B cell (primary cell): ENCODE measurements around the gene TEC. TPM values are rescaled to one million over a fixed set of nuclear protein-coding genes. Genes with fewer than 3 reads are reported as not detected.

Source experiments
- ATAC-seq: fragments of 200-7000 bp; cut with Tn5 transposase; one replicate; pipeline ENCODE4 v1.10.0; 2021; ENCODE audit warnings: low read depth, mild to moderate bottlenecking, moderate number of reproducible peaks, moderate library complexity
- CTCF ChIA-PET: fragments of 350-600 bp; sonication (Branson Sonifier 250); formaldehyde crosslinking; loops from one replicate; lab custom pipeline; 2021; ENCODE audit warnings: antibody characterized with exemption, inconsistent platforms; lab: Charles Lee
- POLR2A ChIA-PET: fragments of 350-600 bp; sonication (Branson Sonifier 250); formaldehyde crosslinking; loops from one replicate; lab custom pipeline; 2021; ENCODE audit warnings: antibody characterized with exemption; lab: Charles Lee
- DNase-seq: peaks from one replicate; pipeline ENCODE4 v3.0.0; 2013
- H2AFZ ChIP-seq: 2 replicates; pipeline ENCODE4 v1.6.1; 2012; ENCODE audit warnings: mild to moderate bottlenecking, low read depth, low read length; ENCODE audit not compliant: insufficient read depth, poor library complexity, severe bottlenecking
- H3K27ac ChIP-seq, 2 donors: 1 replicate in 1 of 2; 2 replicates in 1 of 2; pipeline ENCODE4 v1.5.1; 2012 to 2013; ENCODE audit warnings: low read length in 2 of 2, mild to moderate bottlenecking in 2 of 2, moderate library complexity in 1 of 2
- H3K27me3 ChIP-seq, 4 experiments: fragments of 200-600 bp in 1 of 4; sonication (generic) in 1 of 4; replicated peaks in 1 of 4; 1 replicate in 2 of 4; 2 replicates in 2 of 4; pipeline versions ENCODE4 v1.6.1 to v1.7.0; 2013 to 2016; ENCODE audit warnings: low read length in 3 of 4, mild to moderate bottlenecking in 2 of 4, mixed read lengths in 1 of 4, moderate library complexity in 1 of 4; ENCODE audit not compliant: insufficient read depth in 4 of 4, control insufficient read depth in 3 of 4; ENCODE audit errors: control extremely low read depth in 1 of 4
- H3K36me3 ChIP-seq, 2 experiments: replicated peaks in 1 of 2; 1 replicate in 1 of 2; 2 replicates in 1 of 2; pipeline versions ENCODE4 v1.6.1 to v1.7.1; 2013; ENCODE audit warnings: low read length in 1 of 2; ENCODE audit not compliant: insufficient read depth in 2 of 2, control insufficient read depth in 1 of 2; ENCODE audit errors: control extremely low read depth in 1 of 2, extremely low read depth in 1 of 2
- H3K4me1 ChIP-seq, 2 donors: fragments of 200-600 bp in 1 of 2; sonication (generic) in 1 of 2; 1 replicate in 1 of 2; 2 replicates in 1 of 2; pipeline versions ENCODE4 v1.5.1 to v1.6.1; 2013 to 2017; ENCODE audit warnings: low read length in 2 of 2; ENCODE audit not compliant: control insufficient read depth in 2 of 2, insufficient read depth in 2 of 2
- H3K4me2 ChIP-seq: replicated peaks from 2 replicates; pipeline ENCODE3; 2012; ENCODE audit warnings: mild to moderate bottlenecking, low read depth, low read length; ENCODE audit not compliant: poor library complexity, severe bottlenecking
- H3K4me3 ChIP-seq, 5 experiments: fragments of 200-600 bp in 1 of 5; sonication (generic) in 1 of 5; 1 replicate in 3 of 5; 2 replicates in 2 of 5; pipeline versions ENCODE4 v1.5.1 to v1.7.0; 2011 to 2016; ENCODE audit warnings: low read length in 4 of 5, mild to moderate bottlenecking in 4 of 5, low read depth in 2 of 5, control low read depth in 1 of 5, moderate library complexity in 1 of 5; ENCODE audit not compliant: insufficient read depth in 1 of 5; ENCODE audit errors: control extremely low read depth in 1 of 5, extremely low read depth in 1 of 5
- H3K79me2 ChIP-seq: fragments of 200-600 bp; sonication (generic); one replicate; pipeline ENCODE4 v1.6.0; 2016; ENCODE audit warnings: low read length; ENCODE audit not compliant: control insufficient read depth, insufficient read depth
- H3K9ac ChIP-seq: fragments of 200-600 bp; sonication (generic); 2 replicates; pipeline ENCODE4 v1.6.1; 2017; ENCODE audit warnings: mild to moderate bottlenecking, low read length, moderate library complexity
- H3K9me3 ChIP-seq, 3 donors: one replicate each; pipeline versions ENCODE4 v1.6.1 to v1.7.1; 2013; ENCODE audit warnings: low read length in 2 of 3; ENCODE audit not compliant: control insufficient read depth in 2 of 3, insufficient read depth in 1 of 3; ENCODE audit errors: control extremely low read depth in 1 of 3
- H4K20me1 ChIP-seq: 2 replicates; pipeline ENCODE4 v1.6.0; 2012; ENCODE audit warnings: mild to moderate bottlenecking, low read length; ENCODE audit not compliant: insufficient read depth, control insufficient read depth, poor library complexity, severe bottlenecking
- H3K27ac Mint-ChIP-seq: one replicate; pipeline ENCODE4 v1.8.0; 2021; ENCODE audit warnings: mixed read lengths
- H3K27me3 Mint-ChIP-seq: one replicate; pipeline ENCODE4 v1.8.0; 2021; ENCODE audit warnings: mixed read lengths
- H3K4me1 Mint-ChIP-seq: one replicate; pipeline ENCODE4 v1.8.0; 2021; ENCODE audit warnings: mixed read lengths
- H3K4me3 Mint-ChIP-seq: one replicate; pipeline ENCODE4 v1.8.0; 2021; ENCODE audit warnings: mixed read lengths
- H3K9me3 Mint-ChIP-seq: one replicate; pipeline ENCODE4 v1.8.0; 2022; ENCODE audit warnings: mixed read lengths; ENCODE audit not compliant: insufficient read depth
- EZH2 ChIP-seq: IDR thresholded peaks from 2 replicates; pipeline ENCODE4 v1.6.1; 2012; ENCODE audit warnings: borderline replicate concordance, low read depth, mild to moderate bottlenecking, moderate library complexity, low read length; ENCODE audit not compliant: insufficient read depth, poor library complexity, severe bottlenecking
- WGBS: methylation state at CpG from one replicate; pipeline ENCODE4 v1.1.5; 2013; ENCODE audit warnings: missing lambda C conversion rate; ENCODE audit not compliant: insufficient coverage; 5-methylcytosine and 5-hydroxymethylcytosine counted together
- intact Hi-C: fragments of 100-400 bp; cut with micrococcal nuclease; formaldehyde crosslinking; loops from one replicate; pipeline ENCODE4 v1.10.0; 2022
- polyA plus RNA-seq: library from polyadenylated mRNA; depleted of rRNA; stranded (reverse); fragments of >200 nt; gene quantifications from 2 replicates; pipeline ENCODE4 v1.2.3, GENCODE V29; 2012
- total RNA-seq, 2 donors: library from RNA; stranded (reverse); fragments of 120-200 nt in 1 of 2; gene quantifications; 1 replicate in 1 of 2; 2 replicates in 1 of 2; pipeline versions ENCODE4 v1.2.3 to v1.2.4, GENCODE V29; 2013 to 2022
- TF ChIP-seq, protein P1 (sequence below): fragments of 200-600 bp; IDR thresholded peaks from one replicate; pipeline ENCODE4 v1.8.0; 2022; ENCODE audit warnings: antibody characterized with exemption, mild to moderate bottlenecking

The TEC gene
- total and polyA plus RNA-seq, 2 donors (not counting 1 experiment from before 2014, with no cell fraction given): 2.0 to 8.3 TPM

DNA sequence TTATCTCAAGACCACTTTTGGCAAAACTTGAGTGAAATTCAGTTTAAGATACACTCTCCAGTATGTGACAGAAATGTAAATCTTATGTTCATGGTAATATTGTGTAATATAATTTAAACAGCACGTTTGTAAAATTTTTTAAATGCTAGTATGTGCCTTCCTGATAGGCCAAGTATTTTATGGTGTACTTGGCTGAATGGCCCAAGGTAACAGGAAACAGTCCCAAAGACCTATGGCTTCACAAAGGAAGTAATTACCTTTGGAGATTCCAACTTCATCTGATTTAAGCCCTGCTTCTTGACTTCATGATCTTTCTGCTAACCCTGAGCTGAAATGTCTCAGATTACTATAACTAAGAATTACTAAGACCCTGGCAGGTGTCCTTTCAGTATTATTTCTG lies 20.3 kb downstream of the TEC start:
- H3K27ac Mint-ChIP-seq: no peak overlapping the region
- H4K20me1 ChIP-seq: no peaks in the 10 kb centered on the region
- no peaks in the 10 kb centered on the region for H3K9me3 Mint-ChIP-seq
- ChIA-PET POLR2A (interaction anchor here (0.7 kb wide), 1 partner anchor 645 kb away, joined by 6 read pairs; no protein-coding TSS in a partner anchor), CTCF (interaction anchor here (0.7 to 1.0 kb wide), 2 partner anchors 17 to 92 kb away, joined by 3 read pairs; no protein-coding TSS in a partner anchor)
- H3K4me1 Mint-ChIP-seq: peaks cover 19% of the 10 kb centered on the region
- H3K27me3 Mint-ChIP-seq: no peaks in the 10 kb centered on the region
- no peaks in the 10 kb centered on the region for H3K4me1 ChIP-seq
- no CpG with 5 or more reads among the region's 1 CpG for WGBS
- H2AFZ ChIP-seq: no peak overlapping the region
- no peak overlapping the region for H3K4me3 Mint-ChIP-seq
- DNase-seq: no peak
- no peak overlapping the region for H3K4me3 ChIP-seq
- no peak overlapping the region for H3K27ac ChIP-seq
- intact Hi-C loops: no loop called here
- no peaks in the 10 kb centered on the region for H3K27me3 ChIP-seq
- H3K9me3 ChIP-seq: no peaks in the 10 kb centered on the region
- ATAC-seq: no peak
- H3K36me3 ChIP-seq: no peaks in the 10 kb centered on the region
- TF ChIP-seq, protein P1, sequence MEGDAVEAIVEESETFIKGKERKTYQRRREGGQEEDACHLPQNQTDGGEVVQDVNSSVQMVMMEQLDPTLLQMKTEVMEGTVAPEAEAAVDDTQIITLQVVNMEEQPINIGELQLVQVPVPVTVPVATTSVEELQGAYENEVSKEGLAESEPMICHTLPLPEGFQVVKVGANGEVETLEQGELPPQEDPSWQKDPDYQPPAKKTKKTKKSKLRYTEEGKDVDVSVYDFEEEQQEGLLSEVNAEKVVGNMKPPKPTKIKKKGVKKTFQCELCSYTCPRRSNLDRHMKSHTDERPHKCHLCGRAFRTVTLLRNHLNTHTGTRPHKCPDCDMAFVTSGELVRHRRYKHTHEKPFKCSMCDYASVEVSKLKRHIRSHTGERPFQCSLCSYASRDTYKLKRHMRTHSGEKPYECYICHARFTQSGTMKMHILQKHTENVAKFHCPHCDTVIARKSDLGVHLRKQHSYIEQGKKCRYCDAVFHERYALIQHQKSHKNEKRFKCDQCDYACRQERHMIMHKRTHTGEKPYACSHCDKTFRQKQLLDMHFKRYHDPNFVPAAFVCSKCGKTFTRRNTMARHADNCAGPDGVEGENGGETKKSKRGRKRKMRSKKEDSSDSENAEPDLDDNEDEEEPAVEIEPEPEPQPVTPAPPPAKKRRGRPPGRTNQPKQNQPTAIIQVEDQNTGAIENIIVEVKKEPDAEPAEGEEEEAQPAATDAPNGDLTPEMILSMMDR: no peak
- TF ChIP-seq EZH2: no peak
- H3K9ac ChIP-seq: no peak overlapping the region
- peaks cover 45% of the 10 kb centered on the region for H3K79me2 ChIP-seq
- no peak overlapping the region for H3K4me2 ChIP-seq

DNA sequence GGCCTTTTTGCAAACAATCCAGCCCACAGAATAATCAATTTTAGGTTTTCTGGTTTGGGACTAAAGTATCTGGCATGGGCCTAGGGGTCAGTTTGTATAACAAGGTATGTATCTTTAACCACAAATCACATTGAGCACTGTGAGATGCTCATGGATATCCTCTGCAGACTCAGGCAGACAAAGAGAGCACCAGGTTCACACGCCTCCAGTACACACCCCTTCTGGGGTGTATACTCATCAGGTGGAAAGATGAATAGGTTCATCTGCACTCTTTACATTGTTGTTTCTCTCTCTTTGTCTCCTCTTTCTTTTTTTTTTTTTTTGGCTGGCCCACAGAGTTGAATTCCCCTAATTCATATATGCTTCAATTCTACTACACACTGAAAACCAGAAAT lies 21.1 kb downstream of the TEC start:
- Histone ChIP-seq H3K9ac (no peak overlapping the region), H3K36me3 (no peaks in the 10 kb centered on the region), H3K79me2 (peaks cover 43% of the 10 kb centered on the region), H3K4me1 (no peaks in the 10 kb centered on the region), H3K9me3 (no peaks in the 10 kb centered on the region), H2AFZ (no peak overlapping the region), H3K27ac (no peak overlapping the region), H3K4me2 (no peak overlapping the region), H3K27me3 (no peaks in the 10 kb centered on the region), H3K4me3 (no peak overlapping the region), H4K20me1 (no peaks in the 10 kb centered on the region)
- ChIA-PET POLR2A (interaction anchor here (0.7 kb wide), 1 partner anchor 645 kb away, joined by 6 read pairs; no protein-coding TSS in a partner anchor), CTCF (interaction anchor here (0.7 kb wide), 1 partner anchor 91 kb away, joined by 3 read pairs; no protein-coding TSS in a partner anchor)
- no peak for DNase-seq
- Mint-ChIP-seq H3K9me3 (no peaks in the 10 kb centered on the region), H3K27me3 (no peaks in the 10 kb centered on the region), H3K27ac (no peak overlapping the region), H3K4me1 (peaks cover 20% of the 10 kb centered on the region), H3K4me3 (no peak overlapping the region)
- TF ChIP-seq, protein P1: no peak
- no peak for TF ChIP-seq EZH2
- no peak for ATAC-seq
- WGBS: no CpG with 5 or more reads among the region's 1 CpG
- intact Hi-C loops: no loop called here
